SH-SY5Y (cell line): ENCODE measurements around the gene STK17B.

Source experiments
- GATA2 ChIP-seq: IDR thresholded peaks from 2 replicates; pipeline ENCODE4 v1.6.1; 2011; ENCODE audit warnings: mild to moderate bottlenecking, low read depth, low read length
- GATA3 ChIP-seq: IDR thresholded peaks from 2 replicates; pipeline ENCODE4 v1.6.1; 2011; ENCODE audit warnings: low read depth, mild to moderate bottlenecking, low read length, moderate library complexity

DNA sequence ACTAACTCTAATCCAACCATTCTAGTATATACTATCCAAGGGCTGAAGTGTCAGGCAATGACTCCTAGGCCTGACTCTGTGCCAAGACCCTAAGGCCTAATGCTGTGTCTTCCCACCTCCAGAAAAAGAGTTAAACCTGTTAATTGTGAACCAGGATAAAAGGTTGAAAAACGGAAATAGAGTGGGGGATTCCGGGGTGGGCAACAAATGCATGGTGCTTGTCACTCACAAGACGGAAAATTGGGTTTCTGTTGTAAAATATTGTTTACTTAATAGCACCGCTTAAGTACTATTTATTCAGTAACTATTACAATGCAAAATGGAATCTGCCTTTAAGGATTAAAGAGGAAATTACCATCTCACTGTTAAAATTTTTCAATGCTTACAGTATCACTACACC, 3.2 kb downstream of the STK17B start:
- no peak for TF ChIP-seq GATA2
- TF ChIP-seq GATA3: no peak
